Measurements from ENCODE around the gene RBM20.
A peak's percentile ranks its signal among the peaks of the same experiment; 100 is the strongest.
"Not testable (repeated sequence)": the region's sequence is repeated elsewhere in the genome, so short reads cannot be mapped to it uniquely, and the experiment has no call there.

RBM20 gene

GRCh38 chr10:110859973-110860376 lies 215.8 kb downstream of the RBM20 start:
- DNase-seq (ENCODE audit: low read depth in 1 of 2, low spot score in 1 of 2): no peak
- no peak for TF ChIP-seq JUND (IDR thresholded peaks at IDR 0.05; ENCODE audit: low read depth)
- in situ Hi-C loops (cut with HindIII; ENCODE audit: low pct_unique_long_range_greater_than_20kb, low sequenced_read_pairs): no loop called here

- TF ChIP-seq JUND (IDR thresholded peaks at IDR 0.05; ENCODE audit: low read depth): no peak
- in situ Hi-C loops (cut with HindIII; ENCODE audit: low pct_unique_long_range_greater_than_20kb, low sequenced_read_pairs): no loop called here
- no peak for DNase-seq (ENCODE audit: low read depth in 1 of 2, low spot score in 1 of 2)
Measured at GRCh38 chr10:110860576-110861241, 216.6 kb downstream of the RBM20 start.

GRCh38 chr10:110861476-110861875 lies 217.3 kb downstream of the RBM20 start:
- no peak for TF ChIP-seq JUND (IDR thresholded peaks at IDR 0.05; ENCODE audit: low read depth)
- in situ Hi-C loops (cut with HindIII; ENCODE audit: low pct_unique_long_range_greater_than_20kb, low sequenced_read_pairs): no loop called here
- no peak for DNase-seq (ENCODE audit: low read depth in 1 of 2, low spot score in 1 of 2)

- DNase-seq (ENCODE audit: low read depth in 1 of 2, low spot score in 1 of 2): no peak
- no peak for TF ChIP-seq JUND (IDR thresholded peaks at IDR 0.05; ENCODE audit: low read depth)
- in situ Hi-C loops (cut with HindIII; ENCODE audit: low pct_unique_long_range_greater_than_20kb, low sequenced_read_pairs): no loop called here
Measured at GRCh38 chr10:110861930-110862649, 218.0 kb downstream of the RBM20 start.

- in situ Hi-C loops (cut with HindIII; ENCODE audit: low pct_unique_long_range_greater_than_20kb, low sequenced_read_pairs): no loop called here
- DNase-seq (ENCODE audit: low read depth in 1 of 2, low spot score in 1 of 2): no peak
- TF ChIP-seq JUND (IDR thresholded peaks at IDR 0.05; ENCODE audit: low read depth): no peak
Measured at GRCh38 chr10:110862961-110863360, 218.8 kb downstream of the RBM20 start.

GRCh38 chr10:110863361-110863760 lies 219.2 kb downstream of the RBM20 start:
- in situ Hi-C loops (cut with HindIII; ENCODE audit: low pct_unique_long_range_greater_than_20kb, low sequenced_read_pairs): no loop called here
- DNase-seq (ENCODE audit: low read depth in 1 of 2, low spot score in 1 of 2): no peak
- TF ChIP-seq JUND (IDR thresholded peaks at IDR 0.05; ENCODE audit: low read depth): no peak

- TF ChIP-seq JUND (IDR thresholded peaks at IDR 0.05; ENCODE audit: low read depth): no peak
- no peak for DNase-seq (ENCODE audit: low read depth in 1 of 2, low spot score in 1 of 2)
- in situ Hi-C loops (cut with HindIII; ENCODE audit: low pct_unique_long_range_greater_than_20kb, low sequenced_read_pairs): no loop called here
Measured at GRCh38 chr10:110863956-110864355, 219.8 kb downstream of the RBM20 start.

GRCh38 chr10:110864662-110865140 lies 220.6 kb downstream of the RBM20 start:
- DNase-seq (ENCODE audit: low read depth in 1 of 2, low spot score in 1 of 2): peak in 1 of 2 experiments; percentile 64
- TF ChIP-seq JUND (IDR thresholded peaks at IDR 0.05; ENCODE audit: low read depth): no peak
- in situ Hi-C loops (cut with HindIII; ENCODE audit: low pct_unique_long_range_greater_than_20kb, low sequenced_read_pairs): no loop called here

GRCh38 chr10:110865186-110865808 lies 221.2 kb downstream of the RBM20 start:
- no peak for DNase-seq (ENCODE audit: low read depth in 1 of 2, low spot score in 1 of 2)
- in situ Hi-C loops (cut with HindIII; ENCODE audit: low pct_unique_long_range_greater_than_20kb, low sequenced_read_pairs): no loop called here

GRCh38 chr10:110865809-110866482 lies 221.8 kb downstream of the RBM20 start:
- DNase-seq (ENCODE audit: low read depth in 1 of 2, low spot score in 1 of 2): no peak
- in situ Hi-C loops (cut with HindIII; ENCODE audit: low pct_unique_long_range_greater_than_20kb, low sequenced_read_pairs): no loop called here

More at GRCh38 chr10:110865186-110865808, 221.2 kb downstream of the RBM20 start:
- no peak for TF ChIP-seq JUND (IDR thresholded peaks at IDR 0.05; ENCODE audit: low read depth)

GRCh38 chr10:110867011-110867806 lies 223.1 kb downstream of the RBM20 start:
- in situ Hi-C loops (cut with HindIII; ENCODE audit: low pct_unique_long_range_greater_than_20kb, low sequenced_read_pairs); DNase-seq (ENCODE audit: low read depth in 1 of 2, low spot score in 1 of 2): not testable (repeated sequence)

More at GRCh38 chr10:110865809-110866482, 221.8 kb downstream of the RBM20 start:
- TF ChIP-seq JUND (IDR thresholded peaks at IDR 0.05; ENCODE audit: low read depth): no peak
